ENCODE data around the gene KRTAP4-3. TPM values are rescaled to one million over a fixed set of nuclear protein-coding genes. Genes with fewer than 3 reads are reported as not detected.
"Not testable (repeated sequence)": the region's sequence is repeated elsewhere in the genome, so short reads cannot be mapped to it uniquely, and the experiment has no call there.

KRTAP4-3 gene
- not detected for total RNA-seq

DNA sequence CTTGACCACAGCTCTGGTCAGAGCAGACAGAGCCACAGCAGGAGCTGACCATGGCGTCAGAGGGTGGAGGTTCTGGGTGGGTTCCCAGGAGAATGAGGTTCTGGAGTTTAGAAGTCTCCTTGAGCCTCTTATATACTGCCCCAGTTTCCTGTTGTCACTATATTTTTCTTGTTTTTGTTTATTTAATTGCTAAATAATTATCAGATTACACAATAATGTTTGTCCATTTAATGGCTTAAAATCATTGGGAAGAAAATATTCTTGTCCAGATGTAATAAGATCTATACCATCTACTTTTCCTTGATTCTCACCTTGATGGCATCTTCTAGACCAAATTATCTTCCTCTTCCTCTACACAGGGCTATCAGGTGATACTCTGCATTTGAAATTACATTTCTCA, at the start of gene KRTAP4-3:
Gene KRTAP4-3 (minus strand): TSS at position 101 of the 400 bp plus-strand sequence. CDS start 49 bp downstream, at position 52.
- Mint-ChIP-seq H3K4me3 (no peak within 1 kb of the TSS), H3K27ac (no peak within 1 kb of the TSS), H3K9me3 (ENCODE audit: insufficient read depth) (no peaks in the 10 kb centered on the region), H3K4me1 (ENCODE audit: low read depth) (no peaks in the 10 kb centered on the region), H3K36me3 (ENCODE audit: low read depth) (no peaks in the 10 kb centered on the region), H3K27me3 (ENCODE audit: low read depth) (peaks cover 6% of the 10 kb centered on the region)
- no peak for ATAC-seq
- no peak for DNase-seq
- ChIA-PET POLR2A (no interaction called here), CTCF (no interaction called here)

DNA sequence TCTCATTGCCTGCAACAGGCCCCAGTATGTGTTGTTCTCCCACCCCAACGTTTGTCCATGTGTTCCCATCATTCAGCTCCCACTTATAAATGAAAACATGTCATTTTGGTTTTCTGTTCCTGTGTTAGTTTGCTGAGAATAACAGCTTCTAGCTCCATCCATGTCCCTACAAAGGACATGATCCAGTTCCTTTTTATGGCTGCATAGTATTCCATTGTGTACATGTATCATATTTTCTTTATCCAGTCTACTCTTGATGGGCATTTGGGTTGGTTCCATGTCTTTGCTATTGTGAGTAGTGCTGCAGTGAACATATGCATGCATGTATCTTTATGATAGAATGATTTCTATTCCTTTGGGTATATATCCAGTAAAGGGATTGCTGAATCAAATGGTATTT, 47.7 kb upstream of the KRTAP4-3 start:
- ATAC-seq (no peak), DNase-seq (no peak)
- ChIA-PET POLR2A (no interaction called here), CTCF (no interaction called here)
- no peak overlapping the region for H3K27ac Mint-ChIP-seq
- no peak overlapping the region for H3K4me3 Mint-ChIP-seq
- no peaks in the 10 kb centered on the region for H3K9me3 Mint-ChIP-seq (ENCODE audit: insufficient read depth)
- H3K4me1 Mint-ChIP-seq (ENCODE audit: low read depth), result no peaks in the 10 kb centered on the region
- H3K27me3 Mint-ChIP-seq (ENCODE audit: low read depth), result no peaks in the 10 kb centered on the region
- no peaks in the 10 kb centered on the region for H3K36me3 Mint-ChIP-seq (ENCODE audit: low read depth)

DNA sequence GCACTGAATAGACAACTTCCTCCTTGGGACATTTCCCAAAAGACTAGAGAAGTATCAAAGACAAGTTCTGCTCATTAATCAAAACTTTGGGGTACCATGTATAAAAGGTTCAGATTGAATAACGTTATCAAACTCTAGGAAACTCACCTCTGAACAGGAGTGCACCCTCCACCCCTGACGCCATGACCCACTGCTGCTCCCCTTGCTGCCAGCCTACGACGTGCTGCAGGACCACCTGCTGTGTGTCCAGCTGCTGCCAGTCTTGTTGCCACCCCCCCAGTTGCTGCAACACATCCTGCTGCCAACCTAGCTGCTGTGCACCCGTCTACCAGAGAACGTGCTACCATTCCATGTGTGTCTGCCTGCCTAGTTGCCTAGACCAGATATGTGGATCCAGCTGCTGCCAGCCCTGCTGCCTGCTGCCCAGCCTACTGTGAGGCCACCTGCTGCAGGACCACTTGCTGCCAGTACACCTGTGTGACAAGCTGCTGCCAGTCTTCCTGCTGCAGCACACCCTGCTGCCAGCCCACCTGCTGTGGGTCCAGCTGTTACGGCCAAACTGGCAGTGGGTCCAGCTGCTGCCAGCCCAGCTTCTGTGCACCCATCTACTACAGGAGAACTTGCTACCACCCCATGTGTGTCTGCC, 44.6 kb upstream of the KRTAP4-3 start:
- ChIA-PET CTCF (no interaction called here), POLR2A (no interaction called here)
- Mint-ChIP-seq H3K27me3 (ENCODE audit: low read depth) (peaks cover 10% of the 10 kb centered on the region), H3K4me1 (ENCODE audit: low read depth) (no peaks in the 10 kb centered on the region), H3K9me3 (ENCODE audit: insufficient read depth) (no peaks in the 10 kb centered on the region), H3K36me3 (ENCODE audit: low read depth) (no peaks in the 10 kb centered on the region), H3K27ac (no peak overlapping the region), H3K4me3 (no peak overlapping the region)
- DNase-seq, result no peak
- no peak for ATAC-seq

DNA sequence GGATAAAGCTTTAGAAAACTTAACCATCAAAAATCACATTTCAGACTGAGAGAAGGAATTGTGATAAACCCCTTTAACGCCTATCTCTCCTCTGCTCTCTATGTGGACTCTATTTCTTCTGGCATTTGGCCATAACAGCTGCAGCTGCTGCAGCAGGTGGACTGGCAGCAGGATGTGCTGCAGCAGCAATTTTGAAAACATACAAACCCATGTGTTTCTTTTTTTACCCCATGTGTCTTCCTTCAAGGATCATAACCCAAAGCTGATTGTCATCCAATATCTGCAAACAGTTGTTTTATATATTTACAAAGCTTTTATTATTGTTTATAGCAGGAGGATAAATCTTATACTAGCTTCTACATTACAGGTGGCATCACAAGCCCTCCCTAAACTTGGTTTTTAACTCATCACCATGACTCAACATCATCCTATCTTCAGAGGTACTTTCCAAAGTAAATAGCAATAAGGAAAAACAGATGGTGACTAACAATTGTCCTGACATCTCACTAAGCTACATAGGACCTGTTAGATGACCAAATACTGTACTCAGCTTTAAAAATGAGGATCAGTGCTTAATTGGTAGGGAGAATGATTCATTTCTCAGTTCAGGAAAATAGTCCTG, 43.9 kb upstream of the KRTAP4-3 start:
- Mint-ChIP-seq H3K36me3 (ENCODE audit: low read depth) (no peaks in the 10 kb centered on the region), H3K4me1 (ENCODE audit: low read depth) (no peaks in the 10 kb centered on the region), H3K4me3 (no peak overlapping the region), H3K27ac (no peak overlapping the region), H3K27me3 (ENCODE audit: low read depth) (peaks cover 10% of the 10 kb centered on the region), H3K9me3 (ENCODE audit: insufficient read depth) (no peaks in the 10 kb centered on the region)
- ATAC-seq (no peak), DNase-seq (no peak)
- CTCF ChIA-PET, result no interaction called here
- POLR2A ChIA-PET, result no interaction called here

DNA sequence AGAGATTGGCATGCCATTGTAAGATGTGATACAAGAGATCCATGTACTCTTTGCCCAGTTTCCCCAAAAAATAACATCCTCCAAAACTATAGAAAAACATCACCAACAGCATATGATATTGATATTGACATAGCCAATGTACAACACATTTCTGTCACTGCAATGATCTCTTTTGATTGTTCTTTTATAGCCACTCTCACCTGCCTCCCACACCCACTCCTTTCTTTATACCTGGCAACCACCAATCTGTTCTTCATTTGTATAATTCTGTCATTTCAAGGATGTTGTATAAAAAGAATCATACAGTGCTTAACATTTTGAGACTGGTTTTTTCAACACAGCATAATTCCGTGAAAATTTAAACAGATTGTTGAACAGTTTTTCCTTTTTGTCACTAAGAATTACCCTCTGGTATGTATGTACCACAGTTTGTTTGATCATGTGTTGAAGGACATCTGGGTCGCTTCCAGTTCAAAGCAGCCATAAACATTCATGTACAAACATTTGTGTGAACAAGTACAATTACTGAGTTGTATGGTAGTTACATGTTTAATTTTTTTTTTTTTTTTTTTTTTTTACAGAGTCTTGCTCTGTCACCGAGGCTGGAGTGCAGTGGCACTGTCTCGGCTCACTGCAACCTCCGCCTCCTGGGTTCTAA, 31.5 kb upstream of the KRTAP4-3 start:
- DNase-seq, result no peak
- Mint-ChIP-seq H3K4me1 (ENCODE audit: low read depth) (no peaks in the 10 kb centered on the region), H3K36me3 (ENCODE audit: low read depth) (no peaks in the 10 kb centered on the region), H3K4me3 (no peak overlapping the region), H3K9me3 (ENCODE audit: insufficient read depth) (no peaks in the 10 kb centered on the region), H3K27ac (no peak overlapping the region), H3K27me3 (ENCODE audit: low read depth) (peaks cover 12% of the 10 kb centered on the region)
- POLR2A ChIA-PET, result no interaction called here
- CTCF ChIA-PET, result no interaction called here
- ATAC-seq, result no peak

DNA sequence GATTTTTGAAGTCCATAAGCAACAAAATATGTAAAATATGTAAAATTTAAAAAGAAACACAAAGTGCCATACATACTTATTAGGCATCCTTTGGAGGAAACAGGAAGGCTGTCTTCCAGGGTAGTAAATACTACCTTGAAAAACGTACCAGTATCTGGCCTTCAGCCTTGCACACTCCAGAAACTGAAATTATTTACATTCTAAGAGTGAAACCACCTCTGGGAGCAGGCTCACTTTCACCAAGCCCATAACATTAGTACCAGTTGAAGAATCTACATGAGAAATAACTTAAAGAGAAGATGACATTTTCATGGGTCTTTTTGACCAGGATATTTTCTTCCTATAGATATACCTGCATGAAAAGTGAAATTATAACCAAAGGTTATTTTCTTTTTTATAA, 28.0 kb upstream of the KRTAP4-3 start:
- POLR2A ChIA-PET, result no interaction called here
- no peaks in the 10 kb centered on the region for H3K4me1 Mint-ChIP-seq (ENCODE audit: low read depth)
- H3K27me3 Mint-ChIP-seq (ENCODE audit: low read depth), result peaks cover 13% of the 10 kb centered on the region
- H3K27ac Mint-ChIP-seq, result no peak overlapping the region
- H3K36me3 Mint-ChIP-seq (ENCODE audit: low read depth), result no peaks in the 10 kb centered on the region
- CTCF ChIA-PET, result no interaction called here
- ATAC-seq (no peak), DNase-seq (no peak)
- H3K9me3 Mint-ChIP-seq (ENCODE audit: insufficient read depth), result no peaks in the 10 kb centered on the region
- no peak overlapping the region for H3K4me3 Mint-ChIP-seq

DNA sequence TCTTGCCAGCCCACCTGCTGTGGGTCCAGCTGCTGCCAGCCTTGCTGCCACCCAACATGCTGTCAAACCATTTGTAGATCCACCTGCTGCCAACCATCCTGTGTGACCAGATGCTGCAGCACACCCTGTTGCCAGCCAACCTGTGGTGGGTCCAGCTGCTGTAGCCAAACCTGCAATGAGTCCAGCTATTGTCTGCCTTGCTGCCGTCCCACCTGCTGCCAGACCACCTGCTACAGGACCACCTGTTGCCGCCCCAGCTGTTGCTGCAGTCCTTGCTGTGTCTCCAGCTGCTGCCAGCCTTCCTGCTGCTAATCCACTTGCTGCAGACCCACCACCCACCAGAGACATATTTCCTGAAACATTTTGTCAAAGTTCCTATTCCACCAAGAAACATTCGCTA, 22.3 kb upstream of the KRTAP4-3 start:
- Mint-ChIP-seq H3K9me3 (ENCODE audit: insufficient read depth) (no peaks in the 10 kb centered on the region), H3K4me3 (no peak overlapping the region), H3K27ac (no peak overlapping the region), H3K36me3 (ENCODE audit: low read depth) (no peaks in the 10 kb centered on the region), H3K4me1 (ENCODE audit: low read depth) (no peaks in the 10 kb centered on the region), H3K27me3 (ENCODE audit: low read depth) (peaks cover 7% of the 10 kb centered on the region)
- POLR2A ChIA-PET, result no interaction called here
- DNase-seq, result no peak
- no peak for ATAC-seq
- CTCF ChIA-PET, result no interaction called here

DNA sequence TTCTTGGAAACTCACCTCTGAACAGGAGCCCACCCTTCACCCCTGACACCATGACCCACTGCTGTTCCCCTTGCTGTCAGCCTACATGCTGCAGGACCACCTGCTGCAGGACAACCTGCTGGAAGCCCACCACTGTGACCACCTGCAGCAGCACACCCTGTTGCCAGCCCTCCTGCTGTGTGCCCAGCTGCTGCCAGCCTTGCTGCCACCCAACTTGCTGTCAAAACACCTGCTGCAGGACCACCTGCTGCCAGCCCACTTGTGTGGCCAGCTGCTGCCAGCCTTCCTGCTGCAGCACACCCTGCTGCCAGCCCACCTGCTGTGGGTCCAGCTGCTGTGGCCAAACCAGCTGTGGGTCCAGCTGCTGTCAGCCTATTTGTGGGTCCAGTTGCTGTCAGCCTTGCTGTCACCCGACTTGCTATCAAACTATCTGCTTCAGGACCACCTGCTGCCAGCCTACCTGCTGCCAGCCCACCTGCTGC, 21.9 kb upstream of the KRTAP4-3 start, which contains the start of gene KRTAP9-1:
Gene KRTAP9-1 (plus strand): TSS at position 51 of the 482 bp plus-strand sequence. CDS start 0 bp downstream, at position 51.
- ATAC-seq; H3K9me3 Mint-ChIP-seq (ENCODE audit: insufficient read depth); H3K27ac Mint-ChIP-seq; H3K36me3 Mint-ChIP-seq (ENCODE audit: low read depth); H3K4me1 Mint-ChIP-seq (ENCODE audit: low read depth); H3K27me3 Mint-ChIP-seq (ENCODE audit: low read depth); POLR2A ChIA-PET; CTCF ChIA-PET; H3K4me3 Mint-ChIP-seq; DNase-seq: not testable (repeated sequence)

DNA sequence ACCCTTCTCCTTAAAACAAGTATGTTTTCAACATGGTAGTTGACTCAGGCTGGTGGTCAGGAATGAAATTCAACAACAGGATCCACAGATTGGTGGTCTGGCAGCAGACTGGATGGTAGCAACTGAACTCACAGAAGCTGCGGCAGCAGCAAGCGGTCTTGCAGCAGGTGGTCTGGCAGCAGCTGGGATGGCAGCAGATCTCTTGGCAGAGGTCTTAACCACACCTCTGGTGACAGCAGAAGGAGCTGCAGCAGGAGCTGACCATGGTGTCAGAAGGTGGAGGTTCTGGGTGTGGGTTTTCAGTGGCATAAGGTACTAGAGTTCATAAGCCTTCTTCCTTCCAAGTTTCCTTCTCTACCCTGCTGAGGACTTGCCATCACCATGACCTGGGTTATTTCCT, 18.9 kb upstream of the KRTAP4-3 start:
- Mint-ChIP-seq H3K9me3 (ENCODE audit: insufficient read depth) (no peaks in the 10 kb centered on the region), H3K36me3 (ENCODE audit: low read depth) (no peaks in the 10 kb centered on the region), H3K27me3 (ENCODE audit: low read depth) (peaks cover 10% of the 10 kb centered on the region), H3K4me3 (no peak overlapping the region), H3K27ac (no peak overlapping the region), H3K4me1 (ENCODE audit: low read depth) (no peaks in the 10 kb centered on the region)
- DNase-seq, result no peak
- ChIA-PET CTCF (no interaction called here), POLR2A (no interaction called here)
- no peak for ATAC-seq

DNA sequence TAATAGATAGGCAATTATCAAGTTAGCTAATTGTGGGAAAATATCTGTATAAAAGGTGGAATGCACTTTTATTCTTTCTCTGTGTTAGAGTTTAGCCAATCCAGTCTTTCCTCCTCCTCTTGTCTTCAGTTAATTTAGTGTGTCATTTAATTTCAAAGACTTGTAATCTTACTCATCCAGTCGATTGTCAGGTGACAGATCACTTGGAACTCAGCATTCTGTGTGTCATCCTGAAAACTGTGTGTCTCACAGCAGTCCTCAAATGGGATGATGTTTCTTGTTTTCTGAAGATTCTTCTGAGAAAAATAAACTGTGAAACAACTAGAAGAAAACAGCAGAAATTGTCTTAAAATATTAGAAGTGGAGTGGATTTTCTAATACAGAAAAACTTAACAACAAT, 17.0 kb upstream of the KRTAP4-3 start:
- Mint-ChIP-seq H3K27me3 (ENCODE audit: low read depth) (peaks cover 8% of the 10 kb centered on the region), H3K4me3 (no peak overlapping the region), H3K4me1 (ENCODE audit: low read depth) (no peaks in the 10 kb centered on the region), H3K9me3 (ENCODE audit: insufficient read depth) (no peaks in the 10 kb centered on the region), H3K27ac (no peak overlapping the region), H3K36me3 (ENCODE audit: low read depth) (no peaks in the 10 kb centered on the region)
- DNase-seq (no peak), ATAC-seq (no peak)
- POLR2A ChIA-PET, result no interaction called here
- CTCF ChIA-PET, result no interaction called here

DNA sequence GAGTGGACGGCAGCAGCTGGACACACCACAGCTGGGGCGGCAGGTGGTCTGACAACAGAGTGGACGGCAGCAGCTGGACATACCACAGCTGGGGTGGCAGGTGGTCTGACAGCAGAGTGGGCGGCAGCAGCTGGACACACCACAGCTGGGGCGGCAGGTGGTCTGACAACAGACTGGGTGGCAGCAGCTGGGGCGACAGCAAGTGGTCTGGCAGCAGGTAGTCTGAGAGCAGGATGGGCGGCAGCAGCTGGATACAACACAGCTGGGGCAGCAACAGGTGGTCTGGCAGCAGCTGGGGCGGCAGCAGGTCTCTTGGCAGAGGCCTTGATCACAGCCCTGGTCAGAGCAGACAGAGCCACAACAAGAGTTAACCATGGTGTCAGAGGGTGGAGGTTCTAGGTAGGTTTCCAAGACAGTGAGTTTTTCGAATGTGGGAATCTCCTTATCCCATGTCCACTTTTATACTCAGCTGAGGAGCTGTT, 16.5 kb upstream of the KRTAP4-3 start, which contains the start of gene KRTAP4-1:
Gene KRTAP4-1 (minus strand): TSS at position 432 of the 482 bp plus-strand sequence. CDS start 57 bp downstream, at position 375.
- H3K4me1 Mint-ChIP-seq (ENCODE audit: low read depth), result no peaks in the 10 kb centered on the region
- ATAC-seq, result no peak
- ChIA-PET POLR2A (no interaction called here), CTCF (no interaction called here)
- no peak within 1 kb of the TSS for H3K4me3 Mint-ChIP-seq
- no peaks in the 10 kb centered on the region for H3K36me3 Mint-ChIP-seq (ENCODE audit: low read depth)
- peaks cover 8% of the 10 kb centered on the region for H3K27me3 Mint-ChIP-seq (ENCODE audit: low read depth)
- H3K27ac Mint-ChIP-seq, result no peak within 1 kb of the TSS
- H3K9me3 Mint-ChIP-seq (ENCODE audit: insufficient read depth), result no peaks in the 10 kb centered on the region
- no peak for DNase-seq

DNA sequence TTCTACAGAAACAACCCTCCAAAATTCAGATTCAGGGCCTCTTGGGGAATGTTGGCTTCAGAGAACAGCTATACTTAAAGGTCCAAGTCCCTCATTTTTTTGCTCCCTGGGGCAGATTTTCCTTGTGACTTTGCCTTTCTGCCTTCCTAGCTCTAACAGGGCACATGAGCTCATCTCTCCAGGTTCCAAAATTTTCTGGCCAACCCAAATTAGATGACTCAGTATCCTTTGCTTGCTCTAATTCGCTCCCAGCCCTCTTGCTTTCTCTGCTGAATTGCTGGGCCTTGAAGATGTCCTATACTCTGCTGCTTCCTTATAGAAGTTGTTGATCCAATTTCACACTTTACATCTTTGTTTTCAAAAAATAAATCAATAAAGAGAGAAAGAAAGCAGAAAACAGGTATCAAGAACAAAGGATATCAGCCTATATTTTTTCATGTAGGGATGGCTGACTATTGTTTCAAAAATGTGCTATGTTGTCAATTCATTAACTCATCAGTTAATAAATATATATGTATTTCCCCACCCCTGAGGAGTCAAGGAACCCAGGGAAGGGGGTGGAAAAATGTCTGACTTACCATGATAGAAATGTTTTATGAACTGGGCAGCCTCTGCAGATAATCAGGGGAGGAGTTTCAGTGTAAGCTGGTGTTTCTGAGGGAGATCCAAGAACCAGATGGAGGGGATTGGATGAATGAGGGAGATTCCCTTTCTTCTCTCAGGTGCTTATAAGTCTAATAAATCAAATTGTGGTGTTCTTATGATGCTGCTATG, 11.0 kb upstream of the KRTAP4-3 start:
- no peak overlapping the region for H3K4me3 Mint-ChIP-seq
- DNase-seq, result no peak
- H3K27ac Mint-ChIP-seq, result no peak overlapping the region
- H3K9me3 Mint-ChIP-seq (ENCODE audit: insufficient read depth), result no peaks in the 10 kb centered on the region
- ChIA-PET POLR2A (no interaction called here), CTCF (interaction anchor here (1.3 kb wide), 1 partner anchor 370 kb away, joined by 4 read pairs; no protein-coding TSS in a partner anchor)
- peaks cover 3% of the 10 kb centered on the region for H3K27me3 Mint-ChIP-seq (ENCODE audit: low read depth)
- no peaks in the 10 kb centered on the region for H3K36me3 Mint-ChIP-seq (ENCODE audit: low read depth)
- ATAC-seq, result no peak
- H3K4me1 Mint-ChIP-seq (ENCODE audit: low read depth), result no peaks in the 10 kb centered on the region
